HG02852 (cell line): Measurements from ENCODE around the gene EFHC1.
A peak's percentile ranks its signal among the peaks of the same experiment; 100 is the strongest.
"Not testable (repeated sequence)": the region's sequence is repeated elsewhere in the genome, so short reads cannot be mapped to it uniquely, and the experiment has no call there.

Experiments
- ATAC-seq: cut with Tn5 transposase; IDR thresholded peaks from one replicate; pipeline ENCODE4 v1.9.1; 2021; ENCODE audit warnings: mild to moderate bottlenecking, moderate library complexity; ENCODE audit not compliant: unreplicated experiment

EFHC1 gene

DNA sequence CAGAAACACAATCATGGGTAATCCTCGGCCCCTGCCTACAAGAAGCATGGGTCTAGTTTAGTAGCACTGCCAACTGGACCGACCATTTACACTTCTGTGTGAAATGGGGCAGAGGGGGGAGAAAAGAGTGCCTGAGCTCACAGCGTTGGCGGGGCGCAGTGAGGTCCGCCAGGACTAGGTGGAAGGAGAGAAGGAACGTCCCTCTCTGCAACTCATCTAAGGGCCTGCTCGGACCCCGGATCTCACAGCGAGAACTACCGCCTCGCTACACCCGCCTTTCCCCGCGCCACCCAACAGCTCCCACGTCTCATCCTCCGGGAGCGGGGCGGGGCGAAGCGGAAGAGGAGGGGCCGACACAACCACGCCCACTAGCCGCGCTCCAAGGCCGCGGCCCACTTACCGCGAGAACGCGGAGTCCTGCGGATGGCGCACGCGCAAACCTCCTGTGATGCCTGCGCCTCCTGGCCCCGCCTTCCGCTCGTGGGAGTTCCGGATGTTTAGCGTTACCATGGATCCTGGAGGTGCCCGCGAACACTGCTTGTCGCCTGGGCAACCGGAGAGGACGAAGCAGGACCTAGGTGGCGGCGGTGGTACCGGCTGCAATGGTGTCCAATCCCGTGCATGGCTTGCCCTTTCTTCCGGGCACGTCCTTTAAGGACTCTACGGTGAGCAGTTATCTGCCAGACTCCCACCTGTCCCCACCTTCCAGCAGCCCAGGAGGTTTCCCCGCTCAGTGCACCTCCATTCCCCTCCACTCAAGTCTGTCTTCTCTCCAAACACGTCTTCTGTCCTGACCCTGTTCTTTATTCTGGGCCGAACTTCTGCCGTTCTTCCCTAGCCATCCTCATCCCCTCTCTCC lies at the start of gene EFHC1:
EFHC1 (plus strand) TSS at position 534 of the 859 bp plus-strand sequence; CDS start at position 603, 69 bp downstream.
- ATAC-seq = peak; percentile 91

DNA sequence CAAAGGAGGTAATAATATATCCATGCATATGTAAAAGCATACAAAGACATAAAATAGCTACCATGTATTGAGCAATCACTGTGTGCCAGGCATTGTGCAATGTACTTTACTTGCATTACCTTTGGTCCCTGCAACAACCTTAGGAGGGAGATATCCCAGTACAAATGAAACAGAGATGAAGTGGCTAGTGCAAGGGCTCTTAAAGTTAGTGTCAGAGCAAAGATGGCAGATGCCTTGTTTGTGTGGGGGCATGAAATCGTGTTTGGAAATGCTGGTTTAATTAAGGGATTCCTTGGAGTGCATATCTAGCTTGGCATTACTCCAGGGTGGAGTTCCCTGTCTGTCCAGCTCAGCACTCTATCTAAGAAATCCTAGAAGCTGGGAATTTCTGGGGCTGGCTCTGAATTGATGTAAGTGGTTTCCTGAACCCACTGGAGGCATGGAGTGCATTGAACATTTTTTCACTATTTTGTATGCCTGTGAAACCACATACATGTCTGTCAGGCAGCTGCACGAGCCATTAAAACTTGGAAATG lies 48.4 kb upstream of the EFHC1 start:
- no peak for ATAC-seq

- no peak for ATAC-seq
Observed at GRCh38 chr6:52373151-52373690, 46.9 kb upstream of the EFHC1 start.

DNA sequence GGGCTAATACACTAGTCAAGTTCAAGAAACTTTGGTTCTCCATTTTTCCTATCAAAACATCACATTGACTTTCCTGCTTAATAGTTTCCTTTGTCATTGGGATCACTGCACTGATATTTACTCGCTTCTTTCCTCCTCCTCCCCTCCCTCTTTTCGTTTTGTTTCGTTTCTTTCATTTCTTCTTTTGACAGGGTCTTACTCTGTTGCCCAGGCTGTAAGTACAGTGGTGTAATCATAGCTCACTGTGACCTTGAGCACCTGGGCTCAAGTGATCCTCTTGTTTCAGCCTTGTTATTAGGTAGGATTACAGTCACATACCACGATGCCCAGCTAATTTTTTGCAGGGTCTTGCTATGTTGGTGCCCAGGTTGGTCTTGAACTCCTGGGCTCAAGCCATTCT lies 45.9 kb upstream of the EFHC1 start:
- ATAC-seq = no peak

GRCh38 chr6:52375780-52376556 lies 44.2 kb upstream of the EFHC1 start:
- no peak for ATAC-seq

GRCh38 chr6:52376763-52377162 lies 43.4 kb upstream of the EFHC1 start:
- no peak for ATAC-seq

DNA sequence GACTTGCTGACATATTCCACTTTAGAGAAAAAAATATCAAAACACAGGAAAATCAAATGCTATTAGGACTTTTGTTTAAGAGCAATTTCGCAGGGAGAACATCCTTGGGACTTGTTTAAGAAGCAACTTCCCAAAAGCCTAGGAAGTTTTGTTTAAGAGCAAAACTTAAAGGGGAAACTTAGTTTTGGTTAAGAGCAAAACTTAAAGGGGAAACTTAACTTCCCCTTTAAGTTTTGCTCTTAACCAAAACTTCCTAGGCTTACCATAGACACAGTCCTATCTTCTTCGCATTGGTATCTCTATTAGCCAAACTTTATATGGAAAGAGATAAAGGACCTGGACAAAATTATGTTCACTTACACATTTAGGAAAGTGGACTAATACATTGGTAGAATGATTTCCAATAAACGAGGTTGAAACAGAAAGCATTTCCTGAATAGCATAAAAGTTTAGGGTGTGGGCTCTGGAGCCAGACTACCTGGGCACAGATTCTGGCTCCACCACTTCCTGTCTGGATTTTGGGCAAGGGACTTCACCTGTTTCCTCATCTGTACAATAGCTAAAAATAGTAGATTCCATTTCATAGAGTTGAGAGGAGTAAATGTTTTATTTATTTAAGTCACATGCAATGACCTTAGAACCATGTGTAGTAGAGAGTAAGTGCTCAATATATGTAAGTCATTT lies 42.5 kb upstream of the EFHC1 start:
- ATAC-seq = peak; percentile 61

GRCh38 chr6:52381249-52381648 lies 38.9 kb upstream of the EFHC1 start:
- ATAC-seq = no peak

- ATAC-seq = no peak
Observed at GRCh38 chr6:52384145-52384766, 35.9 kb upstream of the EFHC1 start.

GRCh38 chr6:52385074-52385473 lies 35.1 kb upstream of the EFHC1 start:
- no peak for ATAC-seq

DNA sequence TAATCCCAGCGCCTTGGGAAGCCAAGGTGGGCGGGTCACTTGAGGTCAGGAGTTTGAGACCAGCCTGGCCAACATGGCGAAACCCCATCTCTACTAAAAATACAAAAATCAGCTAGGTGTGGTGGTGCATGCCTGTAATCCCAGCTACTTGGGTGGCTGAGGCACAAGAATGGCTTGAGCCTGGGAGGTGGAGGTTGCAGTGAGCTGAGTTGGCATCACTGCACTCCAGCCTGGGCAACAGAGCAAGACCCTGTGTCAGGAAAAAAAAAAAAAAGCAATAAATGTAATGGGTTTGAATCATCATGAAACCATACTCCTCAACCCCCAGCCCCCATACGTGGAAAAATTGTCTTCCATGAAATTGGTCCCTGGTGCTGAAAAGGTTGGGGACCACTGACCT lies 32.0 kb upstream of the EFHC1 start:
- ATAC-seq = not testable (repeated sequence)

DNA sequence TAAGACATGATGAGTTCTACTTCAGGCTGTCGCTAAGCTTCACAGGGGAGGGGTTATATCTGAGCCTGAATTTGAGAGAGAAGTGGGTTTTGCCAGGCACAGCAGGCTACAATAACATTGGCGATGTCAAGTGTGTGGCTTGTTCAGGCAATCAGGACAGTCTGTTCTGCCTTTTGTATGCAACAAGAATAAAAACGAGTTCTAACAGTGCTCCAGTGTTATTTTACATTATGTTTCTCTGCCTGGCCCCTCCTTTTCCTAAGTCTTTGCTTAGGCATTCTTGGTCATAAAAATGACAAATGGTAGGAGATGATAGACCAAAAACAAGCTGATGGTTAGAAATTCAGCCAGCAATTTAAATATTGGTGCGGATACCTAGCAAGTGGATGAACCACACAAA lies 31.4 kb upstream of the EFHC1 start:
- no peak for ATAC-seq

DNA sequence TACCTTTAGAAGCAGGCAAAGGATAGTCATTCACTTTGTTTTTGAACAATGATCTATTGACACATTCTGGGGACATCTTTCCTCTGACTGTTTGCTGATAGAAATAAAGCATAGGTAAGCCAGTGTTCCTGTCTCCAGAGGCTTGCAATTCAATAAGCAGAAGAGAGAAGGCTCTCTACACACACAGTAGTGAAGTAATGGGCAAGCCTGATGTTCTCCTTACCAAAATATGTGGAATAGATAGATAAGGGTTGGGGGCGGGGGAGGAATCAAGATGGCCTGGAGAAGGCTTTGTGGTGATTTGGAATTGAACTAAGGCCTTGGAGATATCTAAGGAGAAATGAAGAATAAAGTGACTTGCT lies 30.9 kb upstream of the EFHC1 start:
- no peak for ATAC-seq

DNA sequence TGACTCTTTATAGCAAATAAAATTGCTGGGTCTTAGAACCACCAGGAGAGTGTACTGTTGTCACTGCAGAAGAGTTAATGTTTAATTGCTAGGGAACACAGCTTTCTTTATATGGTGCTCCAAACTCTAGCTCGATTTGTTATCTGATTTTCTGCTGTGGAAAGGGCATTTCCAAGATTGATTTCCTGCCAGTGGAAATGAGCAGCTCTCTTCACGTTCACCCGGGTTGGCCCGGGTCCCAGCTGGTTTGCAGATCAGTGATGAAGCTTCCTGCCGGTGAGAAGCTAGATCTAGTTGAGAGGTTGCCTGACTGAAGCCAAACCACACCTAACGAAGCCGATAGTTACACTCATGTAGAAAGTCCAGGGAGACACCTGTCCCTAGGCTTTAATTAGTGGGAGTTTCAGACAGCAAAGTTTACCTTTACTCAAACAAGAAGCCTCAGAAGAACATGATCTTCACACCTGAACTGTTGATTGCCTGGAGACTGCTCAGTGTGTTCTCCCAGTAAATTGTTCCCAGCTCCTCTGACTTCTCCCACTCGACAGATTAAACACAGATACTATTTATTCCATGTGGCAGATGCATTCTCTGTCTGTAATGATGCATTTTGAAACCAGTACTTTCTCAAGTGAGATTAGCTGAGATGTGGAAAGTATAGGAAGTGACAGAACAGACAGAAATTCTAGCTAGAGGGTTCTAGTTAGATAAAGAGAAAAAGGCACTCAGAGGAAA lies 30.3 kb upstream of the EFHC1 start:
- ATAC-seq = peak; percentile 62

DNA sequence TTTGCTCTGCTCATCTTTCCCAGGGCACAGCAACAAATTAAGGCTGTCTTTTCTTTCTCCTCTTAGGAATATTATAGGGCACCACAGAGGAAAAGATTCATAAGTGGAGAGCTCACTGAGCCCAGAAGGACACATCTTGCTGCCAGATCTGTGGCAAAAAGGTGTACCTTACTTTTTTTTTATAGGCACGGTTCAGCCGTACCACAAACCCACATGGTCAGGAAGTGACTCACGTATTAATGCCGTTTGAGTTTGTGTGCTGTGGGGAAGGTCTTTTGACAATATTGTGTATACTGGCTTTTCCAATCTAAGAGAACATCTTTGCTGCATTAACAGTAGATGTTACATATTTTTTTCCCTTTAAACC lies 29.8 kb upstream of the EFHC1 start:
- peak; percentile 42 for ATAC-seq

- ATAC-seq = no peak
Observed at GRCh38 chr6:52391599-52391998, 28.5 kb upstream of the EFHC1 start.

DNA sequence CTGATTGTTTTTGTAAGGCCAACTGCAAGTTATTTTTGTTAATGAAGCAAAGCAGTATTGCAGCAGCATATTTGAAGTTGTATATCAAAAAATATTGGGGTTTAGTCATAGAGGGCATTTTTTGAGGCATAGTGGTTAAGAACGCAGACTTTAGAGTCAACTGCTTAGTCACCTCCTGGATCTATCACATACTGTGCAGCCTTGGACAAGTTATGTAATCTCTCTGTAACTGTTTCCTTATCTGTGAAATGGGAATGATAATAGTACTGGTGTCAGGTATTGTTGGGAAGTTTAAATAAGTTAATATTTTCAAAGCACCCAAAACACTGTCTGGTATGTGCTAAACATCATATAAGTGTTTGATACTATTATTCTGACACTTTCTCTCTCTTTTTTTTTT lies 27.2 kb upstream of the EFHC1 start:
- no peak for ATAC-seq

GRCh38 chr6:52393780-52394179 lies 26.4 kb upstream of the EFHC1 start:
- no peak for ATAC-seq

GRCh38 chr6:52394251-52394666 lies 25.9 kb upstream of the EFHC1 start:
- ATAC-seq = peak; percentile 47

- no peak for ATAC-seq
Observed at GRCh38 chr6:52395969-52396368, 24.2 kb upstream of the EFHC1 start.
